GM23338 (cell line): ENCODE results near the gene P2RX4.
"Not testable (repeated sequence)": the region's sequence is repeated elsewhere in the genome, so short reads cannot be mapped to it uniquely, and the experiment has no call there.

Source experiments
- CREB1 ChIP-seq: fragments of 250-450 bp; sonication (Bioruptor Pico); IDR thresholded peaks from 2 replicates; pipeline ENCODE4 v1.5.0; 2020; ENCODE audit warnings: low read depth, mild to moderate bottlenecking, moderate library complexity
- CTCF ChIP-seq, 2 experiments: fragments of 200-600 bp in 1 of 2; sonication (generic) in 1 of 2; conservative IDR thresholded peaks; 2 replicates each; pipeline versions ENCODE4 v1.5.1 to v1.6.1; 2016 to 2017; ENCODE audit warnings: antibody characterized with exemption in 2 of 2, low read depth in 2 of 2, mild to moderate bottlenecking in 2 of 2, moderate library complexity in 1 of 2
- EZH2 ChIP-seq: fragments of 200-600 bp; sonication (generic); IDR thresholded peaks from one replicate; pipeline ENCODE4 v1.8.0; 2017; ENCODE audit warnings: antibody characterized with exemption, mild to moderate bottlenecking, low read depth; ENCODE audit not compliant: unreplicated experiment
- JUNB ChIP-seq: IDR thresholded peaks from one replicate; pipeline ENCODE4 v1.6.1; 2016; ENCODE audit warnings: antibody characterized with exemption; ENCODE audit not compliant: unreplicated experiment
- POLR2AphosphoS5 ChIP-seq: IDR thresholded peaks from 2 replicates; pipeline ENCODE4 v1.6.1; 2016; ENCODE audit warnings: antibody characterized with exemption, low read depth
- ZNF114 ChIP-seq: fragments of 250-450 bp; sonication (Bioruptor Pico); IDR thresholded peaks from 2 replicates; pipeline ENCODE4 v1.5.0; 2020; ENCODE audit warnings: mild to moderate bottlenecking, moderate library complexity

DNA sequence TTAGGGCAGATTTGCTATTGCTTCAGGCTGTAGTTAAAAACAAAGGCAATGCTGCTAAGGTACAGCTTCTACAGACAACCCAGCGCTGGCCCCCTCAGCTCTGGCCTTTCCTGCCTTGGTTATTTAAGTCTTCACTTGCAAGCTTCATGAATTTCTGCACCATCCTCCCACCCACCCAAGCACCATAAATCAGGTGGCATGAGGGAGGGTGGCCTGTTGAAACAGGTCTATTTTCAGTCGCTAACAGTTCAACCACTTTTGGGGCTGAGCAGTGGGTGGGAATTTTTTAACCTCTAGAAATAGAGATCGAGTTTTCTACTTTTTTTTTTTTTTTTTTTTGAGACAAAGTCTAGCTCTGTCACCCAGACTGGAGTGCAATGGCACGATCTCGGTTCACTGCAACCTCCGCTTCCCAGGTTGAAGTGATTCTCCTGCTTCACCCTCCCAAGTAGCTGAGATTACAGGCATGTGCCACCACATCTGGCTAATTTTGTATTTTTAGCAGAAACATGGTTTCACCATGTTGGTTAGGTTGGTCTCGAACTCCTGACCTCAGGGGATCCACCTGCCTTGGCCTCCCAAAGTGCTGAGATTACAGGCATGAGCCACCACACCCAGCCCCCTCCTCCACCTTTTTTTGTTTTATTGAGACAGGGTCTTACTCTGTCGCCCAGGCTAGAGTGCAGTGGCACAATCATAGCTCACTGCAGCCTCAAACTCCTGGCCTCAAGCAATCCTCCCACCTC, 47.9 kb downstream of the P2RX4 start:
- TF ChIP-seq CTCF (conservative IDR thresholded peaks at IDR 0.05; ENCODE audit: low read depth in 2 of 2); JUNB; EZH2; CREB1; POLR2AphosphoS5; ZNF114 (CRISPR knock-in tag): not testable (repeated sequence)
